ENCODE data around the gene TRAP1. TPM values are rescaled to one million over a fixed set of nuclear protein-coding genes. Genes with fewer than 3 reads are reported as not detected.

TRAP1 gene
- total RNA-seq, 2 experiments from 2014 or later: 68.0 to 75.9 TPM

DNA sequence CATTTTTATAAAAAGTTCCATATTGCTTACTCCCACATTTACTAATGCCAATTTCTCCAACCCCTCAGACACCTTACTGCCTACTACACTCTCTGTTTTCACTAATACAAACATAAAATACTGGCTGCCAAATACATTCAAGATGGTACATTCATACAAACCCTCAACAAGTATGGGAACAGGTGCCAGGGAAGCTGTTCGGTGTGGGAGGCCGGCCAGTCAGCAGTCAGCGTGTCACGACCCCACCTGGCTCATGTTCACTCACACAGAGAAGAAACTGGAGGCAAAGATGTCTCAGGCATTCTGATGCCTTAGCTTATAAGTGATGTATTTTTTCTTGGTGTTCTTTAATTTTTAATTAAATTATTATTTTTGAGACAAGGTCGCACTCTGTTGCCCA lies 42.4 kb upstream of the TRAP1 start:
- Histone ChIP-seq H3K4me1 (ENCODE audit: insufficient read depth, low read length) (no peaks in the 10 kb centered on the region), H3K4me3 (ENCODE audit: low read length) (no peak overlapping the region), H3K9me3 (ENCODE audit: control insufficient read depth in 1 of 2, insufficient read depth in 1 of 2, low read length in 2 of 2) (no peaks in the 10 kb centered on the region), H3K27me3 (ENCODE audit: control insufficient read depth in 1 of 2, insufficient read depth in 2 of 2, low read length in 2 of 2) (no peaks in the 10 kb centered on the region), H3K27ac (ENCODE audit: low read depth in 1 of 2, low read length in 2 of 2) (no peak overlapping the region), H3K36me3 (ENCODE audit: insufficient read depth, low read length) (peaks cover 71% of the 10 kb centered on the region)
- no peak for ATAC-seq (ENCODE audit: poor library complexity)
- no peak for TF ChIP-seq CTCF (IDR thresholded peaks at IDR 0.05)
- H3K36me3 Mint-ChIP-seq (ENCODE audit: low read depth): peaks cover 89% of the 10 kb centered on the region
- intact Hi-C loops (cut with DNase I, micrococcal nuclease): no loop called here
- H3K27ac Mint-ChIP-seq: no peak overlapping the region
- ChIA-PET CTCF (interaction anchor here (1.3 kb wide), 1 partner anchor 13 kb away, joined by 4 read pairs; no protein-coding TSS in a partner anchor), POLR2A (interaction anchor here (1.3 kb wide), 1 partner anchor 121 kb away, joined by 4 read pairs; no protein-coding TSS in a partner anchor)
- H3K4me3 Mint-ChIP-seq: no peak overlapping the region
- H3K4me1 Mint-ChIP-seq (ENCODE audit: low read depth): no peaks in the 10 kb centered on the region
- no peaks in the 10 kb centered on the region for H3K27me3 Mint-ChIP-seq
- no peaks in the 10 kb centered on the region for H3K9me3 Mint-ChIP-seq
- DNase-seq: no peak

- ATAC-seq (ENCODE audit: poor library complexity): no peak
- Mint-ChIP-seq H3K4me3 (no peak overlapping the region), H3K9me3 (no peaks in the 10 kb centered on the region), H3K27me3 (no peaks in the 10 kb centered on the region), H3K27ac (no peak overlapping the region), H3K36me3 (ENCODE audit: low read depth) (peaks cover 88% of the 10 kb centered on the region), H3K4me1 (ENCODE audit: low read depth) (peaks cover 6% of the 10 kb centered on the region)
- Histone ChIP-seq H3K4me3 (ENCODE audit: low read length) (no peak overlapping the region), H3K27ac (ENCODE audit: low read depth in 1 of 2, low read length in 2 of 2) (no peak overlapping the region), H3K36me3 (ENCODE audit: insufficient read depth, low read length) (peaks cover 67% of the 10 kb centered on the region), H3K9me3 (ENCODE audit: control insufficient read depth in 1 of 2, insufficient read depth in 1 of 2, low read length in 2 of 2) (no peaks in the 10 kb centered on the region), H3K4me1 (ENCODE audit: insufficient read depth, low read length) (no peaks in the 10 kb centered on the region), H3K27me3 (ENCODE audit: control insufficient read depth in 1 of 2, insufficient read depth in 2 of 2, low read length in 2 of 2) (no peaks in the 10 kb centered on the region)
- ChIA-PET POLR2A (no interaction called here), CTCF (no interaction called here)
- intact Hi-C loops (cut with DNase I, micrococcal nuclease): no loop called here
- TF ChIP-seq CTCF (IDR thresholded peaks at IDR 0.05): no peak
- no peak for DNase-seq
Measured at GRCh38 chr16:3756113-3756512, 38.8 kb upstream of the TRAP1 start.

DNA sequence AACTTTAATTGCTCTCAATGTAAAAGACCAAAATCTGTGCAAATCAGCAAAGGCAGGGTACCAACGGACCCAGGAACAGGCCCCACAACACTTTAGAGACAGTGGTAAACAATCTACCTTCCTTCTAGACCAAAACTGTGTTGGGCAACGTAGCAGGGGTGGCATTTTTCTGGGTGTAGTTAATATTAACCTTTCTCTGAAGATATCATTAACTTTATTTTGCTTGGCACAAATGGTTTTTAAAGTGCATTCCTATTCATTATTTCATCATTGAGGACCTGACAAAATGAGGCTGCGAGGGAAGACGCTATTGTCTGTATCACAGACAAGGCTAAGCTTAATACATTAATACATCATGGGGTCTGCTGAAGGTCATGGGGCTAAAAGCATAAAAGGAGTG lies 37.9 kb upstream of the TRAP1 start:
- H3K27me3 ChIP-seq (ENCODE audit: control insufficient read depth in 1 of 2, insufficient read depth in 2 of 2, low read length in 2 of 2): no peaks in the 10 kb centered on the region
- peaks cover 73% of the 10 kb centered on the region for H3K36me3 ChIP-seq (ENCODE audit: insufficient read depth, low read length)
- no peaks in the 10 kb centered on the region for H3K27me3 Mint-ChIP-seq
- H3K4me3 Mint-ChIP-seq: no peak overlapping the region
- H3K4me1 Mint-ChIP-seq (ENCODE audit: low read depth): peaks cover 9% of the 10 kb centered on the region
- DNase-seq (no peak), ATAC-seq (ENCODE audit: poor library complexity) (no peak)
- intact Hi-C loops (cut with DNase I, micrococcal nuclease): no loop called here
- no peak overlapping the region for H3K27ac ChIP-seq (ENCODE audit: low read depth in 1 of 2, low read length in 2 of 2)
- CTCF ChIA-PET: no interaction called here
- H3K4me3 ChIP-seq (ENCODE audit: low read length): no peak overlapping the region
- H3K27ac Mint-ChIP-seq: no peak overlapping the region
- no peak for TF ChIP-seq CTCF (IDR thresholded peaks at IDR 0.05)
- H3K9me3 Mint-ChIP-seq: no peaks in the 10 kb centered on the region
- H3K36me3 Mint-ChIP-seq (ENCODE audit: low read depth): peaks cover 87% of the 10 kb centered on the region
- no peaks in the 10 kb centered on the region for H3K4me1 ChIP-seq (ENCODE audit: insufficient read depth, low read length)
- POLR2A ChIA-PET: no interaction called here
- H3K9me3 ChIP-seq (ENCODE audit: control insufficient read depth in 1 of 2, insufficient read depth in 1 of 2, low read length in 2 of 2): no peaks in the 10 kb centered on the region

Data from CD4-positive, alpha-beta T cell (primary cell).